Measurements from ENCODE around the gene CS. TPM values are rescaled to one million over a fixed set of nuclear protein-coding genes. Genes with fewer than 3 reads are reported as not detected.
A peak's percentile ranks its signal among the peaks of the same experiment; 100 is the strongest.
"Not testable (repeated sequence)": the region's sequence is repeated elsewhere in the genome, so short reads cannot be mapped to it uniquely, and the experiment has no call there.

Gene CS
- total and polyA plus RNA-seq, 5 donors = 250 to 594 (median 565) TPM

DNA sequence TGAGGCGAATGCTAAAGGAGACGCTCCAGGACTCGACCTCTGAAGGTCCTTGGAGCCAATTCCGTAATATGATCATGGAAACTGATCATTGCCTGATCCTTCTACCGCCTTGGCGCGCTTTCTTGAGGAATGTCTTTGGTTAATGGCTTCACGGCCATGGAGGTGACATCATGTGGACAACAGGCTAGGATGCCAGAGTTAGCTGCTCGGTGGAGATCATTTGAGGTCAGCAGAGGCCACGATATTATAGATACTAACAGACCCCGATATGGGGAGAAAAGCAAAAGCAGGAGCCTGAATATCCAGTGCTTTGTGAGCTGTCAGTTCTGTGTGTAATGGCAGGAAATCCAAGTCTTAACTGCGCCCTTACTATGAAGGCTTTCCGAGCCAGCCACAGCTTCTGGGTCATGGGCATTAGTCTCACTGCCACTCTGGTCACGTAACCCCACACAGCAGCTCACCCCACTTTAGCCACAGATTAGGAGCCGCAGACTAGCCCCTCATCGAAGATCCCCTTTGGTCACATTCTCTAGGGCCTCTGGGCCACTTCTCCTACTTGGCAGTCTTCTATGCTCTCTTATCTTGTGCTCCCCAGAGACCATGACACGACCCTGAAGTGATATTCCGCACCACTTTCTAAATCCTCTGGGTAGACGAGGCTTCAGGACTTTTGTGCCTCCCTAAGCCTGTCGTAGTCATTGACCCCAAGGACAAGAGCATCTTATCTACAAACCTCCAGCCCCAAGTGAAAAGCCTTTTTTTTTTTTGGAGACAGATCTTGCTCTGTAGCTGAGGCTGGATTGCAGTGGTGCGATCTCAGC, 724 bp upstream of the CS start:
- 23% methylated on average over 21 of the region's 21 CpGs for WGBS
- DNase-seq (no peak), ATAC-seq (peak; percentile 25 to 44)
- Histone ChIP-seq H3K27me3 (ENCODE audit: control insufficient read depth, insufficient read depth) (no peaks in the 10 kb centered on the region), H3K4me1 (ENCODE audit: control insufficient read depth, insufficient read depth, low read length) (peaks cover 7% of the 10 kb centered on the region), H3K4me3 (ENCODE audit: low read length) (peak overlapping the region; percentile 51), H3K9me3 (ENCODE audit: control insufficient read depth, low read length) (no peaks in the 10 kb centered on the region), H3K27ac (ENCODE audit: low read length) (peak overlapping the region; percentile 89)
- intact Hi-C loops (cut with DNase I) = no loop called here

DNA sequence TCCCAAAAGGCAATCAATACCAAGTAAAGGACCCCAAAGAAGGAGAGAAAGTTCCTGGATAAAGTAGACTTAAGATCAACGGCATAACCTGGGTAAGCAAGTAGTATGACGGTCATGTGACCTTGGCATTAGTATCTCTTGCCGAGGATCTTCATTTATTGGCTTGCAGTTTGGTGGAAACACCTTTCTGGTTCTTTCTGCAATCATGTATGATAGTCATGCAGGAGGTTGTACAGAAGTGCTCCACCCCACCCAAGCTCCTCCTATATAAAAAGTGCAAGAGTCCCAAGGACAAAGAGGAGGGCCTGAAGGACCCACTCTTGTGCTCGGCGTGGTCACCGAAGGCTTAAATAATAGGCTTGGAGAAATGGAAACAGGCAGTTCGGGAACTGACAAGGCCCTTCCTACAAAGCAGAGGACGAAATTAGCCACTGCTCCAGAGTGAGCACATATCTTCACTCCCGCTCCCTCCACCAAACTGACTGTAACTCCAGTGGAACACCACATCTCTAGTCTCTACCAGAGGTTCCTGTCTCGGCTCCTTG, 750 bp downstream of the CS start:
- peak; percentile 2 to 3 for ATAC-seq

DNA sequence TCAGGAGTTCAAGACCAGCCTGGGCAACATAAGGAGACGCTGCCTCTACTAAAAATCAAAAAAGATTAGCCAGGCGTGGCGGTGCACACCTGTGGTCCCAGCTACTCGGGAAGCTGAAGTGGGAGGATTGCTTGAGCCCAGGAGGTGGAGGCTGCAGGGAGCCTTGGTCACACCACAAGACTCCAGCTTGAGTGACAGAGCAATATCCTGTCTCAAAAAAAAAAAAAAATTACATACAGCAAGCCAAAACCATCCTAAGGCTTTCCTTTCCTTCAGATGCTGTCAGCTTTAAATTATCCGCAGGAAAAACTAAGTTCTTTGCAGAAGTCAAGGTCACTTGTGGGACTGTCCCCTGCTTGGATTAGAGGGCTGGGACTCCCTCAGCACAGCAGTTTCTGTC, 1.3 kb downstream of the CS start:
- WGBS = 71% methylated on average over 5 of the region's 5 CpGs
- ATAC-seq (no peak), DNase-seq (no peak)
- Histone ChIP-seq H3K27me3 (ENCODE audit: control insufficient read depth, insufficient read depth) (no peaks in the 10 kb centered on the region), H3K4me3 (ENCODE audit: low read length) (peak overlapping the region; percentile 67), H3K9me3 (ENCODE audit: control insufficient read depth, low read length) (no peaks in the 10 kb centered on the region), H3K4me1 (ENCODE audit: control insufficient read depth, insufficient read depth, low read length) (peaks cover 8% of the 10 kb centered on the region), H3K27ac (ENCODE audit: low read length) (peak overlapping the region; percentile 6)
- intact Hi-C loops (cut with DNase I) = no loop called here

More for the DNA sequence above, 750 bp downstream of the CS start:
- no peaks in the 10 kb centered on the region for H3K27me3 ChIP-seq (ENCODE audit: control insufficient read depth, insufficient read depth)
- under 1% methylated on average over 10 of the region's 10 CpGs for WGBS
- peak overlapping the region; percentile 95 for H3K27ac ChIP-seq (ENCODE audit: low read length)
- H3K4me3 ChIP-seq (ENCODE audit: low read length) = peak overlapping the region; percentile 67
- peaks cover 8% of the 10 kb centered on the region for H3K4me1 ChIP-seq (ENCODE audit: control insufficient read depth, insufficient read depth, low read length)
- no peak for DNase-seq
- H3K9me3 ChIP-seq (ENCODE audit: control insufficient read depth, low read length) = no peaks in the 10 kb centered on the region
- intact Hi-C loops (cut with DNase I) = no loop called here

DNA sequence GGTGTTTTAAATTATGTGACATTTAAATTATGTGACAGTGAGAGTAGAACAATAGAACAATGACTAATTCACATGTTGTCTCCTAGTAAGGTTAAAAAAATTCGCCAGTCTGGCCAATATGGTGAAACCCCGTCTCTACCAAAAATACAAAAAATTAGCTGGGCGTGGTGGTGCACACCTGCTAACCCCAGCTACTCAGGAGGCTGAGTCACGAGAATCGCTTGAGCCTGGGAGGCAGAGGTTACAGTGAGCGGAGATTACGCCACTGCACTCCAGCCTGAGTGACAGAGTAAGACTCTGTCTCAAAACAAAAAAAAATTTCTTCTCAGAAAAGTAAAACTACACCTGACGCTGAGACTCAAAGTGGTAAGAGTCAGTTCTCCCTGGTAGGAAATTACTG, 2.7 kb downstream of the CS start:
- Histone ChIP-seq H3K4me1 (ENCODE audit: control insufficient read depth, insufficient read depth, low read length) (peaks cover 8% of the 10 kb centered on the region), H3K9me3 (ENCODE audit: control insufficient read depth, low read length) (no peaks in the 10 kb centered on the region), H3K4me3 (ENCODE audit: low read length) (no peak overlapping the region), H3K27ac (ENCODE audit: low read length) (no peak overlapping the region), H3K27me3 (ENCODE audit: control insufficient read depth, insufficient read depth) (no peaks in the 10 kb centered on the region)
- DNase-seq (no peak), ATAC-seq (no peak)
- intact Hi-C loops (cut with DNase I) = no loop called here
- WGBS = 90% methylated on average over 8 of the region's 8 CpGs

DNA sequence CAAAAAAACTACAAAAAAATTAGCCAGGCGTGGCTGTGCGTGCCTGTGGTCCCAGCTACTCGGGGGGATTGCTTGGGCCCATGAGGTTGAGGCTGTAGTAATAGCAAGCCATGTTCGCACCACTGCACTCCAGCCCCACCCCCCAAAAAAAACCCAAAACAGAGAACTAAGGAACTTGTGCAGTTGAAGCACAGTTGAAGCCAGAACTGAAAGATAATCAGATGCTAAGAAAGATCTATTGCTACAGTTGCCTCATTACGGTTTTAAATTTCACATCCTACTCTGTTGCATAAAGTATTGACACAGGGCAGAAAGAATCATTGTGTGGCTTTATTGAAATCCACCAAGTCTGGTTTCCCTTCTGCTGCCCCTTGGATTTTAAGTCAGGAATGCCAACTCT, 3.8 kb downstream of the CS start:
- Histone ChIP-seq H3K9me3 (ENCODE audit: control insufficient read depth, low read length) (no peaks in the 10 kb centered on the region), H3K27me3 (ENCODE audit: control insufficient read depth, insufficient read depth) (no peaks in the 10 kb centered on the region), H3K4me1 (ENCODE audit: control insufficient read depth, insufficient read depth, low read length) (peaks cover 12% of the 10 kb centered on the region), H3K27ac (ENCODE audit: low read length) (no peak overlapping the region), H3K4me3 (ENCODE audit: low read length) (no peak overlapping the region)
- DNase-seq = no peak
- intact Hi-C loops (cut with DNase I) = no loop called here
- no peak for ATAC-seq
- WGBS = 64% methylated on average over 5 of the region's 5 CpGs

DNA sequence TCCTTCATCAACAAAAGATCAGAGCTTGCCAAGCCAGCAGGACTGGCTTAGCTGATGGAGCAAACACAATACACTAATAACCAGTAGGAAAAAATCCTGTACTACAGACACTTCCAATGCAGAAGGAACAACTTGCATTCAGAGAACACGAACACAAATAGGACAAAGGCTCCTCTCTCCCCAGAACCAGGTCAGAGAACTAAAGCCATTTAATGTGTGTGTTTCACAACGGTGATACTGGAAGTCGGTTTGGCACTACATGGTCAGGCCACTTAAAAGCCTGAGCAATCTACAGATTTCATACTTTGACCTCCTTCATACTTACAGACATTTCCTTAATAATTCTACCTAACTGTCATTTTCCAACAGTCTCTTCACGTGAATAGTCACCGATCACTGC, 6.3 kb downstream of the CS start:
- H3K9me3 ChIP-seq (ENCODE audit: control insufficient read depth, low read length) = no peaks in the 10 kb centered on the region
- intact Hi-C loops (cut with DNase I) = no loop called here
- WGBS = 65% methylated on average over 5 of the region's 5 CpGs
- ATAC-seq (no peak), DNase-seq (no peak)
- H3K4me1 ChIP-seq (ENCODE audit: control insufficient read depth, insufficient read depth, low read length) = peaks cover 12% of the 10 kb centered on the region
- no peak overlapping the region for H3K4me3 ChIP-seq (ENCODE audit: low read length)
- no peak overlapping the region for H3K27ac ChIP-seq (ENCODE audit: low read length)
- H3K27me3 ChIP-seq (ENCODE audit: control insufficient read depth, insufficient read depth) = no peaks in the 10 kb centered on the region

DNA sequence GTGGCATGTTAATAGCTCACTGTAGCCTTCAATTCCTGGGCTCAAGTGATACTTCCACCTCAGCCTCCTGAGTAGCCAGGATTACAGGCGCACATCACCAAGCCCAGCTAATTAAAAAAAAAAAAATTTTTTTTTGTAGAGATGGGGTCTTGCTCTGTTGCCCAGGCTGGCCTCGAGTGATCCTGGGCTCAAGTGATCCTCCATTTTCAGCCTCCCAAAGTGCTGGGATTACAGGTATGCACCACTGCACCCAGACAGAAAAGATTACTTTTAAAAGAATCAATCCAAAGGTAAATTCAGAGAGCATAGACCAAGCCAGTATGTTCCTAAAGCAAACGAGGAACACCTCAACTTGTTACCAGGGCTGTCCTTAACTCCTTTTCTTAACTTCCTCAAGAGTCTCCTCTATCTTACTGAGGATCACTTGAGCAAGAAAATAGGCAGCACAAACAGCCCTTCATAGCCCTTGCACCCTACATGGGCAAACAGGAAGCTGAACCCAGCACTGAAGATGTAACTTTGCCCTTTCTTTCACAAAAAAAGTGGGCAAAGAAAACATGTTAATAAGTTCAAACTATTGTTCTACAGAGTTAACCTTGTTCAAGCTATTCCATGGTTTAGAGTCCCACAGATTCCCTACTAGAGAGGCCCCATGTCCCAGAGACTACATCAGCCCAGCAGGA, 11.3 kb downstream of the CS start:
- H3K27ac ChIP-seq (ENCODE audit: low read length) = no peak overlapping the region
- no peak overlapping the region for H3K4me3 ChIP-seq (ENCODE audit: low read length)
- no peaks in the 10 kb centered on the region for H3K9me3 ChIP-seq (ENCODE audit: control insufficient read depth, low read length)
- intact Hi-C loops (cut with DNase I) = no loop called here
- no peak for ATAC-seq
- H3K4me1 ChIP-seq (ENCODE audit: control insufficient read depth, insufficient read depth, low read length) = peaks cover 8% of the 10 kb centered on the region
- DNase-seq = no peak
- 84% methylated on average over 3 of the region's 3 CpGs for WGBS
- no peaks in the 10 kb centered on the region for H3K27me3 ChIP-seq (ENCODE audit: control insufficient read depth, insufficient read depth)

DNA sequence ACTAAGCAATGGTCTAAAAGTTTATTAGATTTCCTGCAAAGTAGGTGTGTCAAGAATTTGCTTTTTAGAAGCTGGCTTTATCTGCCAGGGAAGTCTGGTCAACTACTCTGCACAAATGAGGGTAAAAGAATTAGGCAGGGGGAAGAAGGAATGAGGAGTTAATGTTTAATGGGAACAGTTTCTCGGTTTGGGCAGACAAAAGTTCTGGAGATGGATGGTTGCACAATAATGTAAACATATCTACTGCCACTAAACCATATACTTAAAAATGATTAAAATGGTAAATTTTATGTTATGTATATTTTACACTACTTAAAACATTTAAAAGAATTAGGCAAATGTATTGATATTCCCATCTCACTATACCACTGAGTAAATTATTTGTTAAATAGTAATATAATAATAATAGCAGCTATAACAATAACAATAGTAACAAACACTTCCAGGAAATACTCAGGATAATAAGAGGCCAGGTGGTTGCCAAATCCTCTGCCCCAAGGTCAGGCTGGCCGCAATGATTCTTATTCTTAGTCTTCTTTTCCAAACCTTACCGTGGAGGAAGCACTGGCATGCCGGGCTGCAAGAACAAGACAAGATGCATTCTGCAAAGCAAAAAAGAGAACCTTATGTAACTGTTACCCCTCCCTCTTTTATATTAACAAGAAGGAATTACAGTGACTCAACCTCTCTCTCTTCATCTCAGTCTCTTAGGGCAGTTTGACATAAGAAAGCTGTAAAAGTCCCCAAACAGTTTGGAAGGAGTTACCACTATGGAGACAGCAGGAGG, 13.9 kb downstream of the CS start:
- ATAC-seq = no peak
- H3K4me1 ChIP-seq (ENCODE audit: control insufficient read depth, insufficient read depth, low read length) = peaks cover 4% of the 10 kb centered on the region
- WGBS = 42% methylated on average over 4 of the region's 4 CpGs

DNA sequence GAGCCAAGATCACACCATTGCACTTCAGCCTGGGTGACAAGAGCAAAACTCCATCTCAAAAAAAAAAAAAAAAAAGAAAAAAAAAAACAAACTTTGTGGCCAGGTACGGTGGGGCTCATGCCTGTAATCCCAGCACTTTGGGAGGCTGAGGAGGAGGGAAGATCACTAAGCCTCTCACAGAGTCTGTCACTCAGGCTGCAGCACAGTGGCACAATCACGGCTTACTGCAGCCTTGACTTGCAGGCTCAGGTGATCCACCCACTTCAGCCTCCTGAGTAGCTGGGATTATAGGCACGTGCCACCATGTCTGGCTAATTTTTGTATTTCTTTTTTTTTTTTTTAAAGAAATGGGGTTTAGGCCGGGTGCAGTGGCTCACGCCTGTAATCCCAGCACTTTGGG, 15.9 kb downstream of the CS start:
- H3K4me1 ChIP-seq (ENCODE audit: control insufficient read depth, insufficient read depth, low read length); H3K4me3 ChIP-seq (ENCODE audit: low read length); H3K27me3 ChIP-seq (ENCODE audit: control insufficient read depth, insufficient read depth); DNase-seq; ATAC-seq; intact Hi-C loops (cut with DNase I); H3K27ac ChIP-seq (ENCODE audit: low read length); H3K9me3 ChIP-seq (ENCODE audit: control insufficient read depth, low read length): not testable (repeated sequence)
- 86% methylated on average over 5 of the region's 5 CpGs for WGBS

More for the DNA sequence above, 13.9 kb downstream of the CS start:
- H3K27ac ChIP-seq (ENCODE audit: low read length) = peak overlapping the region; percentile 52
- no peaks in the 10 kb centered on the region for H3K27me3 ChIP-seq (ENCODE audit: control insufficient read depth, insufficient read depth)
- intact Hi-C loops (cut with DNase I) = no loop called here
- no peak overlapping the region for H3K4me3 ChIP-seq (ENCODE audit: low read length)
- no peaks in the 10 kb centered on the region for H3K9me3 ChIP-seq (ENCODE audit: control insufficient read depth, low read length)
- DNase-seq = no peak

DNA sequence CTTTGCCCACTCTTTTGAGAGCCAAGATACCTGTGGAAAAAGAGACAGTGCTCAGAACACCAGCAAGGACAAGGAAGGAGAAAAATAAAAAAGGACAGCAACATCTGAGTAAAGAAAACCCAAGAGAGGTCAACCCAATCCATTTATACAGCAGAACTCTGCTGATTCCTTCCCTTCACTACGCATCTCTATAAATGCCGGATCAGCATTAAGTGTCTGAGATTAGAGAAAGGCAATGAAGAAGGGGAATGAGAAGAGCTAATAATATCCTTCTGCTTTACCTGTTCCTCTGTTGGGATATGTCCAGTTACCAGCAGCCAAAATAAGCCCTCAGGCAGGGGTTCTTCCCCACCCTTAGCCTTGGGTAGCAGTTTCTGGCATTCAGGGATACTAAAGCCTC, 17.6 kb downstream of the CS start:
- no peaks in the 10 kb centered on the region for H3K27me3 ChIP-seq (ENCODE audit: control insufficient read depth, insufficient read depth)
- WGBS = 99% methylated on average over 2 of the region's 2 CpGs
- H3K4me3 ChIP-seq (ENCODE audit: low read length) = no peak overlapping the region
- no peak for DNase-seq
- intact Hi-C loops (cut with DNase I) = no loop called here
- no peak overlapping the region for H3K27ac ChIP-seq (ENCODE audit: low read length)
- peaks cover 4% of the 10 kb centered on the region for H3K4me1 ChIP-seq (ENCODE audit: control insufficient read depth, insufficient read depth, low read length)
- H3K9me3 ChIP-seq (ENCODE audit: control insufficient read depth, low read length) = no peaks in the 10 kb centered on the region
- ATAC-seq = no peak

DNA sequence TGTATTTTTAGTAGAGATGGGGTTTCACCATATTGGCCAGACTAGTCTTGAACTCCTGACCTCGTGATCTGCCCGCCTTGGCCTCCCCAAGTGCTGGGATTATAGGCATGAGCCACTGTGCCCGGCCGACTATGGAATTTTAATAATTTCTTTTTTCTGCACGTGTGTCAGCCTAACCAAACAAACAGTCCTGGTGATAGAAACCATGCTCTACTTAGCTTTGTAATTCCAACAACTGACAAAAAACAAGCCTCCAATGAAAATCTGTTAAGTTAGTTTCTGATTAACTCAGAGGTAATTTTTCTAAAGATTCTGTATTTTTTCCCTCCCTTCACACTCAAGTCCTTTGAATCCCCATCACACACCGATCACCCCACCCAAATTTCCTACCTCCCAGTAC, 18.1 kb downstream of the CS start:
- 89% methylated on average over 6 of the region's 6 CpGs for WGBS
- H3K27me3 ChIP-seq (ENCODE audit: control insufficient read depth, insufficient read depth) = no peaks in the 10 kb centered on the region
- no peak for ATAC-seq
- no peak overlapping the region for H3K27ac ChIP-seq (ENCODE audit: low read length)
- H3K9me3 ChIP-seq (ENCODE audit: control insufficient read depth, low read length) = no peaks in the 10 kb centered on the region
- intact Hi-C loops (cut with DNase I) = no loop called here
- H3K4me3 ChIP-seq (ENCODE audit: low read length) = no peak overlapping the region
- H3K4me1 ChIP-seq (ENCODE audit: control insufficient read depth, insufficient read depth, low read length) = peaks cover 4% of the 10 kb centered on the region
- no peak for DNase-seq

Data from right cardiac atrium (tissue), 5 donors.